GM21619 (cell line): ENCODE data around the gene UST.
"Not testable (repeated sequence)": the region's sequence is repeated elsewhere in the genome, so short reads cannot be mapped to it uniquely, and the experiment has no call there.

ENCODE experiments used
- ATAC-seq: cut with Tn5 transposase; IDR thresholded peaks from one replicate; pipeline ENCODE4 v1.9.1; 2021; ENCODE audit not compliant: unreplicated experiment

Gene UST

DNA sequence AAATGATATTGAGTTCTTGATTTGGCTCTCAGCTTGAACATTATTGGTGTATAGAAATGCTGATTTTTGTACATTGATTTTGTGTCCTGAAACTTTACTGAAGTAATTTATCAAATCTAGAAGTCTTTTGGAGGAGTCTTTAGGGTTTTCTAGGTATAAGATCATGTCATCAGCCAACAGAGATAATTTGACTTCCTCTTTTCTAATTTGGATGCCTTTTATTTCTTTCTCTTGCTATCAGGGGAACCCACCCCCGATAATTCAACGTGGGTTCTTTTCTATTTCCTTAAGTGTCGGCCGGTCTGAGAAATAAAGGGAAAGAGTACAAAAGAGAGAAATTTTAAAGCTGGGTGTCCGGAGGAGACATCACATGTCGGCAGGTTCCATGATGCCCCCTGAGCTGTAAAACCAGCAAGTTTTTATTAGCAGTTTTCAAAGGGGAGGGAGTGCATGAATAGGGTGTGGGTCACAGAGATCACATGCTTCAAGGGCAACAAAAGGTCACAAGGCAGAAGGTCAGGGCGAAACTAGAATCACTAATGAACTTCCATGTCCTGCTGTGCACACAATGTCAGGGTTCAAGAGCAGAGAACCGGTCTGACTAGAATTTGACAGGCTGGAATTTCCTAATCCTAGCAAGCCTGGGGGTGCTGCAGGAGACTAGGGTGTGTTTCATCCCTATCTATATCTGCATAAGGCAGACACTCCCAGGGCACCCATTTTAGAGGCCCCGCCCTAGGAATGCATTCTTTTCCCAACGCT is 17.6 kb downstream of the UST start:
- ATAC-seq, result not testable (repeated sequence)

DNA sequence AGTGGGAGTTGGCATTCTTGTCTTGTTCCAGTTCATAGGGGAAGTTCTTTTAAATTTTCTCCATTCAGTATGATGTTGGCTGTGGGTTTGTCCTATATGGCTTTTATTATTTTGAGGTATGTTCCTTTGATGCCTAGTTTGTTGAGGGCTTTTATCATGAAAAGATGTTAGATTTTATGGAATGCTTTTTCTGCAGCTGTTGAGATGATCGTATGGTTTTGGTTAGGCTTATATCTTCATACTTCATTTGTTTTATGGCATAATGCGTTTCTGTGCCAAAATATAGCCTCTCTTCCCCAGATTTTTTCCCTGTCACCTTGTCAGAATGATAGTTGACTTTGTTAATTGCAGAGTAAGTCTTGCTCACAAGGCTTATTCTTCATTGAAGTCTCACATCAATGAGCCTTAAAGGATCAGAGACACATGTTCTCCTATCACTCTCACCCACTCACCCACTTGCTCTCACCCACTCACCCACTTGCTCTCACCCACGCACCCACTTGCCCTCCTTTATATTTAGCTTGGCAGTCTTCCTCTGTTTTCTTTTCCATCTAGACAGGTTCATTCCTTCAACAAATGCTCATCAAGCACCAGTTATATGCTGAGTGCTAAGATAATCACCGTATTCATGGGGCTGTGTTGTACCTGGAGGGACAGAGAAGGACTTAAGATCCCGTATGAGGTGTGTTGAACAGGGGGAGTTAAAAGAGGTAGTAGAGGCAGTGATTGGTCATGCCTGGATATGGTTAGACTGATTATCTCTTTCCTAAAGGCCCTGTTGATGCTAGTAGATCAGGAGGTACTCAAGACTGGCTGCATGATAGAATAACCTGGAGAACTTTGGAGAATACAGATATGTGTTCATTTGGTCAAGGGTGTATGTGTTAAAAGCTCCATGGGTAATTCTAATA is 19.3 kb downstream of the UST start:
- ATAC-seq, result no peak

DNA sequence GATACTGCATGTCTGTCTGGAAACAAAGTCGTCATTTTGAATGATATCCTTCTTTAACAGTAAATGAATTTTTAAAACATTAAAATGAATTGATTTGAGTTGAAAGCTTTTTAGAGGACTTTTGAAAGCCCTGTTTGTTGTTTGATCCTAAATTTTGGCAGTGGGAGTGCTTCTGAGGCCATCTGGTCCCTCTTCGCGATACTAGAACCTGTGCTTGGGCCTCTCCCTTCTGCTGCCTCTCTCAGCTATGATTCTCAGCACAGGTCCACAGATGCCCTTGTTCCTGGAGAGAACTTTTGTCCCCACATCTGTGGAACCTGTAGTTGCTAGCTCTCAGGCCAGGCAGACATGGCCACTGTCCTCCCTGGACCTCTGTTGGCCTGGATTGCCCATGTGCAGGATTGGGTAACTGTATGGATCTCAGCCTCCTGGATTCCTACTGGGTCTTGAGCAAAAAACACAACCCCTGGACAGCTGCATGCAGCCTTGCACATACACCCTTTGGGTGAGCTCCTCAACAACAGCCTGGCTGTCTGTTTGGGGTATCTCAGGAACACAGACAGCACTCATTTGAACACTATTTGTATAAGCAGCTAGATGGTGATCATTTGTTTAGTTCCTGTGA is 21.9 kb downstream of the UST start:
- ATAC-seq, result no peak

DNA sequence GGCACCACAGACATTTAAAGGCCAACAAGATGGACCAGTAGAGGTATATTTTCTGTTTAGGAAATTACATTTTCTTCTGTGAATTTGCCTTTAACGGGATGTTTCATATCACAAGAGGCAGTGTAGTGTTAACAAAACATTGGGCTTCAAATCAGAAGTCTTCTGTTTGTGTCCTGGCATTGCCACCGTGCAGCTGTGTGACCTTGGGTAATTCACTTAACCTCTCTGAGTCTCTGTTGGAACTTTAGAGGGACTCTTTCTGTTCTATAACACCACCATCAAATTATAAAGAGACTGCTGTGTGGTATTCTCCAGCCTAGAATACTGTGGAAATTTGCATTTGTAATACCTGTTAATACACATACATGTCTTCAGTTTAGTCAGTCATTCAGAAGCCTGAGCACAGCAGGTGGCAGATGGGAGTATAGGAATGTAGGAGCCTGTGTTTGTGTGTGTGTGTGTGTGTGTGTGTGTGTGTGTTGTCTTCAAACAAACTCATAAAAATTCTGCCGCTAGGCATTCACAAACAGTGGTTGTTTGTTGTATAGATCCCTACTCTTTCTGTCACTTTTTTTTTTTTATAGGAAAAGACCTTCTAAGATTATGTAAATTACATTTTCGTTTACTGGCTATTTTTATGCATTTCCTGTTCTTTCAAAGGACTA is 22.6 kb downstream of the UST start:
- ATAC-seq, result no peak

DNA sequence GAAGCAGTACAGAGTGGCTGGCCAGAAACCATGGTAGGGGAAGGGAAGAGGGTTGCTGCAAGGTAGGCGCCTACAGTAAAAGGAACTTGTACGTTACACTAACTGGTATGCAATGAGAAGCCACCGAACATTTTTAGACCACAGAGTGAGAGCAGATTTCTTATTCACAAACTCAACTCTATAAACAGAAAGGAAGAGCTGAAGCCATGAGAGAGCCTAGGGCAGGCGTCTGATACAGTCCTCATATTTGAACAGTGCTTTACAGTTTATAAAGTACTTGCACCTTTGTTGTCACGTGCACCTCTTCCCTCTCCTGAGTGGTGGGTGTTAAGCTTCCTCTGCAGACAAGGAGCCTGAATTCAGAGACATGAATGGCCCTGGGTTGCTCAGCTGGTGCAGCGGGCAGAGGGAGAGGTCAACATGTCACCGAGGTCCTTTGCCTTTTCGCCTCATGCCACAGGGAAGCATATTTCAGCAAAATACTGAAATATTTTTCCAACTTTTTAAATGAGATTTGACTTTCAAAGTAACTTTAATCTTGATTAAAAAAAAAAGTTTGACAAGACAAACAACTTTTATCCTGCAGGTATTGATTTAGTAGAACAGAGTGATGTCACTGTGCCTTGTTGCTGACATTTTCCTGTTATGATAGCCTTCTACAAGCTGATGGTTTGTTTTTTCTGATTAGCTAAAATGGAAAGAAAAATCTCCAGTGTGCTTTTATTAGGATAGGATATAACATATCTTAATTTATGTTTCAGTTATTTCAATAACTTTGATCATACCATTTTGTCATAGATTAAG is 23.8 kb downstream of the UST start:
- no peak for ATAC-seq

DNA sequence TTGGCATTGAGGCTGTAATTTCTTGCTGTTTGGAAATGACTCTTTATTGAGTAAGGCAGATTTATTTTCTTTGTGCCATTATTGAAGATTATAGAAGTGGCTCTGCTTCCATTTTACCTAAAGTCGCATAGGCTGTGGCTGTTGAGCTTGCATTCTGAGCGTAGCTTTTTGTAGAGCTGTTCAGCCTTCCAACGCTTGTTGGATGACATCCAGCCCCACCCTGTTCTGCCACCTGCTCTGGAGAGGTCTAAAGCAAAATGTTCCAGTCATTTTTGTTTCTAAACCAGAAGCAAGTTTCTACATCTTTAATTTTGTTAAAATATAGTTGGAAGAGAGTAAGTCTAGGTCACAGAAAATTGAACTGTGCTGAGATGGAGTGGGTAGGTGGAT is 24.4 kb downstream of the UST start:
- no peak for ATAC-seq

DNA sequence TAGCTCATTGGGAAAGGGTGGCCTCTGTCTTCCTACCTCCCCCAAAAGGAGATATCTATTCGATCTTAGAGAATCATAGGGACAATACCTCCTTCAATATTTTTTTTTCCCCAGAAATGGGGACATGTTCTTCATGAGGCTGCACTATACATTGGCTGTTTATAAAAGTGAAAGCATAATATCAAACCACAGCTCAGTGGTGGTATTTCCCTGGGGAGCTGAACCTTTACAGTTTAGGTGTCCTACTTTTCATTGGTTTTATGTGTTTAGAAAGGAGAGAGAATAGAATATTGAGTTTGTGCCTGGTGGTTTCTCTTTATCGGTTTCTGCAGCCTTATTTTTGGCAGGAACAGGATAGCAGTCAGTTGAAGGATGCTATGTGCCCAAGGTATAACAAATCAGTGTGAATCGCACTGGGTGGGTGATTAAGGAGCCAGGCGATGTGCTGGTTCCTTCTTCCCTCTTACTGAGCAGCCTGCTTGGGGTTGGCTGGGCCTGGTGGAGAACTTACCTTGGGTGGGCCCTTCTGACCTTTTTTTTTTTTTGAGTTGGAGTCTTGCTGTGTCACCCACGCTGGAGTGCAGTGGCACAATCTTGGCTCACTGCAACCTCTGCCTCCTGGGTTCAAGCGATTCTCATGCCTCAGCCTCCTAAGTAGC is 25.2 kb downstream of the UST start:
- ATAC-seq, result no peak

DNA sequence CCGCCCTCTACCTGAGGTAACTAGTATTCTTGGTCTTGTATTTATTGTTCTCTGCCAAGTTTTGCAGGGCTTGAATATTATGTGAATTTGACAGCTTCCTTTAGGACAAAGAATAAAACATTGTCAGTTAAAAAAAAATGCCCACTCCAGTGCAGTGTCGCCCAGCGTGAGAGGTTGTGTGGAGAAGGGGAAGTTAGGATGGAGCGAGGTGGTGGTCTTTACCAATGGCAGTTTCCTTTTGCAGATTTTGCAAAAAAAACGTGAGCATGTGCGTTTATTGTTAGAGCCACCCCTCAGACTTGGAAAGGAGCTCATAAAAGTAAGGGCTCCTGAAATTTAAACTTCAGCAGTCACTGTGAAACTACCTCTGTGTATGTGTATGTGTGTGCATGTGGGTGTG is 28.3 kb downstream of the UST start:
- ATAC-seq, result no peak

DNA sequence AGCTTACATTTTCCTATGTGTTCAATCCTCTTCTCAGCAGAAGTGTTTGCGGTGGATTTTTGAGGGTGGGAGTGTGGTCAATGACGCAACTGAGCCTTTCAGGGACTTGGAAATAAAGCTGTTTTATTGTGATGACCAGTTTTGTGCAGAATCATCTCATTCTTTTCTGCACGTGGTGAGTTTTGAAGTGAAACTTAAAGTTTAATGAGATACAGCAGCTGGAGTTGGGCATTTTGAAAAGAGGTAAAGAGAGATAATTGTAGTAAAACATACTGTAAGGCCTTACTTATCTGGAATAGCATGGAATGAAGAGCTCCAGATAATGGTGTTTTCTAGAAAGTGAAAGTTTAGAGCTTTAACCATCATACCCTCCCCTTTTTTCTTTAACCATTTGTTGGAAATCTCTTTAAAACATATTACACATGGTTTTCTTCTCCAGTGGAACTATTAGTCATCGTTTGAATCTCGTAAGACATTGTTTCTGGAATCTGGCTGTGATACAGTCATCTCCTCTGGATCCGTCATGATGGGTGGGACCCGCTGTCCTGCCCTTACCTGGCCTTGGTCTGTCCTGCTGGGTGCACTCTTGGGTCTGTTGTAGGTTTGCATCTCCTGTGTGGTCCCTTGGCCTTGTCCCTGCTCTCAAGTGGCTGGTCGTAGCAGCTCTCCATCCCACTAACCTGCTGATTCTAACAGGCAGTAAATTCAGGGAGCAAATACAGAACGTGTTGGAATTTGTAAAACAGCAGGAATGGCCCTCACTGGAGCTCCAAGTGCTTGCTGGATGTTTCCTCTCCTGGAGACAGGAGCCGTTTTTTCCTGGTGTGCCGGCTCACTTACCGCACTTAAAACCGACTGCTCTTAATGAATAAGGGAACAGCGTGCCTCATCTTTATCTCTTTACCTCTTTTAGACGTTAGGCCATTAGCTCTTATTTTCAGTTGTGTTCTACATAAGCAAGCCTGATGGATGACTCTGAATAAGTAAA is 29.8 kb downstream of the UST start:
- ATAC-seq, result no peak

DNA sequence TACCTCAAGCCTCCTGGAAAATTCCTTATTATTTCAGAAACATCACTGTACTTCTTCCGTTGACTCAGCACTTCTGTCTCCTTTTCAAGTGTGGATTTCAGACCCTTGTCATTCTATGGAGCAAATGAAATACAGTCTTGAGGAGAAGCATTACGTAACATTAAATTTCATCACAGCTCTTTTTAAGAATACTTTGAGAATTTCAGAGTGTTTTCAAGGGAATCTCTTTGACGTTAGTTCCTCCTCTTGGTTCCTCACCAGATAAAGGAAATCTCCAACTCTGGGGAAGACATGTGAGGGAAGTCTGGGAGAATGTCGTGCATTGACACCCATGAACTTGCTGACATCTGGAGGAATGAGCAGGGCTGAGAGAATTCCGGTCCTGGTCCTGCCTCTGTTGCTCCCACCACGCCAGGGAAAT is 32.3 kb downstream of the UST start:
- ATAC-seq, result no peak

DNA sequence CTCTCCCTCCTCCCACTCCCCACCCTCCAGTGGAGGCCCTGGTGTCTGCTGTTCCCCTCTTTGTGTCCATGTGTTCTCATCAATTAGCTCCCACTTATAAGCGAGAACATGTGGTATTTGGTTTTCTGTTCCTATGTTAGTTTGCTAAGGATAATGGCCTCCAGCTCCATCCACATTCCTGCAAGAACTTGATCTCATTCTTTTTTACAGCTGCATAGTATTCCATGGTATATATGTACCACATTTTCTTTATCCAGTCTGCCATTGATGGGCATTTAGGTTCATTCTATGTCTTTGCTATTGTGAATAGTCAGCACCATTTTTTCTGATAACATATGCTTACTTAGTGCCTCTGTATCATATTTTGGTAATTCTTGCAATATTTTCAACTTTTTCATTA is 33.6 kb downstream of the UST start:
- not testable (repeated sequence) for ATAC-seq

DNA sequence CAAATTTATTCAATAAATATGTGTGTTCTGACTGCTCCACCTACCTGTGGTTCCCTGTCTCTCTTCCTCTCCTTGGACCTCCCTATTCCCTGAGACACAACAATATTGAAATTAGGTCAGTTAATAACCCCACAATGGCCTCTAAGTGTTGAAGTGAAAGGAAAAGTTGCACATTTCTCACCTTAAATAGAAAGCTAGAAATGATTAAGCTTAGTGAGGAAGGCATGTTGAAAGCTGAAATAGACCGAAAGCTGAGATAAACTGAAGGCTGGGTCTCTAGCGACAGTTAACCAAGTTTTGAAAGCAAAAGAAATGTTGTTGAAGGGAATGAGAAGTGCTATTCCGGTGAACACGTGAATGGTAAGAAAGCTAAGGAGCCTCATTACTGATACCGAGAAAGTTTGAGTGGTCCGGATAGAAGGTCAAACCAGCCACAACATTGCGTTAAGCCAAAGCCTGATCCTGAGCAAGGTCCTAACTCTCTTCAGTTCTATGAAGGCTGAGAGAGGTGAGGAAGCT is 34.1 kb downstream of the UST start:
- ATAC-seq, result peak; percentile 98

DNA sequence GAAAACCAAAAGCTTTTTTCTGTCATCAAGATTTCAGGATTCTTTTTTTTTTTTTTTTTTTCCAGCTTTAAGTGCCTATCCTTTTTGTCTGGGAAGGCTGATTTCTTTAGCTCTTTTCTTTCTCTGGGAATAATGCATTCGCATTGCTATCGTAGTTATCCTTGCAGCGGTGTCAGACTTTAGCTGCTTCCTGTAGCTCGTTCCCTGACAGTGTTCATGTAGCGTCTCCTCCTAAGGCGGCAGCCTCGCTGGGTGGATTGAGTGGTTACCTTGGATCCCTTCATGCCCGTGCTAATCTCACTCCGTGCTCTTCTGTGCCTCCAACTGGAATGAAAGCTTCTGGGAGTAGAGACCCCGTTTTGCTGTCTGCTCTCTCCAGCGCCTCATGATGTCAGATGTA is 43.1 kb downstream of the UST start:
- no peak for ATAC-seq

DNA sequence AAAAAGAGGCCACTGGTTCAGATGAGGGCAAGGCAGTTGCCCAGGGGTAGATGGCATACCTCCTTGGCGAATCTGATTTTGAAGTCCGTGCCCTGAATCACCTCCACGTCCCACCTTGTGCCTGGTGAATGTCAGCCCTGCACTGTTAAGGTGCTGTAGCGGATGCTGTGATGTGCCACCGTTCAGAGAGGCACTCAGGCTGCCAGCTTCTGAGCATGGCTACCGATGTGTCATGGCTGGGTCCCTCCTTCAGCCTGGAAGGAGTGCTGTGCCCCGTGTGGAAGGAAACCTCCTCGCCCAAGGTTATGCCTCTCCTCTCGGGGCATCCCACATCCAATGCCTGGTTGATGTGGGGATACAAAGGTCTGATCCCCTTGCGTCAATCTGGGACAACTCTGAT is 43.6 kb downstream of the UST start:
- ATAC-seq, result no peak

DNA sequence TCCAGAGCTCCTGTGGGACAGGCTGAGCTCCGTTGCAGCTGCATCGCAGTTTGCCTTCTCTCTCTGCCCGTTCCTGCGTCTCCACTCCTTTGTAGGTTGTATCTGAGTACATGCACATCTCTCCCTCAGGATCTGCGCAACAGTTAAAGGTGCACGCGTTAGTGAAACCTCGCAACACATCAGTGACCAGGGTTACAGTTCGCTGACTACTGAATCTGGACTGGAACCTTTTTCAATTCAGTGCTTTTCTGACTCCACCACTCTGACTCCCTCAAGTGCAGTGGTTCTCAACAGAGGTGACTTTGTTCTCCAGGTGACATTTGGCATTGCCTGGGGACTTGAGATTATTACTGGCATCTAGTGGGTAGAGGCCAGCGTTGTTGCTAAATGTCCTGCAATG is 44.0 kb downstream of the UST start:
- ATAC-seq, result peak; percentile 65

DNA sequence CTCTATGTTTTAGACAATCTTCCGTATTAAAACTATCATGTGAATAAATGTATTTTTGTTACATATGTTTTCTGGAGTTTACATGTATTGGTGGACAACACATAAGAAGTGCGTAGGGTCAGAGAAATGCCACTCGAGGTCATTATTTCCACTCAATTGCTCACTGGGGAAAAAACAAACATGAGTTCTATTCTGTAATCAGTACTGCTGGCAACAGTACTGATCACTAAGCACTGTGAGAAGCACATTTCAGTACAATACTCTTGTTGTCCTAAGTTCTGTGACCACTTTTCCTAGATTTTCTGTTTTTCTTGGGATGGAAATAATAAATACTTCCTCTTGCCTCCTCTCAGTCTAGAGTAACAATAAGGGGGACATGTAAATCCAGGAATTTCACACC is 44.5 kb downstream of the UST start:
- ATAC-seq, result no peak

DNA sequence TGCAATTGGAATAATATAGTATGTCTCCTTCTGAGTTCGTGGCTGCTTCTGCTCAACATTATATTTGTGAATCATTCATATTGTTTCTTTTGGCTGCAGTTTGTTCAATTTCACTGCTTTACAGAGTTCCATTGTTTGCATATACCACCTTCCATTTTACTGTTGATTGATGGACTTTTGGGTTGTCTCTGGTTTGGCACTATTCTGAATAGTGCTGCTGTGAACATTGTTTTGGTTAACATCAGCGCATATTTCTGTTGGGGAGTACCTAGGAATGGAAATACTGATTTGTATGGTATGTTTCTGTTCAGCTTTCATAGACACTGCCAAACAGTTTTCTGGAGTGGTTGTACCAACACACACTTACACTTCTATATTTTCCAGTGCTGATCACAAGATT is 46.9 kb downstream of the UST start:
- ATAC-seq, result no peak

DNA sequence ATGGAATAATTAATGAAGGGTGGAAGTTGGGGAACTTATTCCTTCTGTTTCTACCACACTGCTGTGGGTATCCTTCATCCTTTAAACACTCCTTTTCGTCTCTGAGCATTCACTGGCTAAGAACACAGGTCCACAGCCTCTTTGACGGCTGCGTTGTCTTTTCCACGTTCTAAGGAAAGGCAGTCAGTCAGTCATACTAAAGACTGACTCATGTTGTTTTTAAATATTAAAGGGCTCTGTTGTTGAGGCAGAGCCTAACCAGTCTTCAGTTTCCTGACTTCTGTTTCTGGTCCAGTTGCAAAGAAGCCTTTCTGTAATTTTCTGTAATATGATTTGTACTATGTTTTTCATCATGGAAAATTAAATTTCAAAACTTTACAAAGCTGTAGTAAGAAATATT is 48.0 kb downstream of the UST start:
- ATAC-seq, result no peak

DNA sequence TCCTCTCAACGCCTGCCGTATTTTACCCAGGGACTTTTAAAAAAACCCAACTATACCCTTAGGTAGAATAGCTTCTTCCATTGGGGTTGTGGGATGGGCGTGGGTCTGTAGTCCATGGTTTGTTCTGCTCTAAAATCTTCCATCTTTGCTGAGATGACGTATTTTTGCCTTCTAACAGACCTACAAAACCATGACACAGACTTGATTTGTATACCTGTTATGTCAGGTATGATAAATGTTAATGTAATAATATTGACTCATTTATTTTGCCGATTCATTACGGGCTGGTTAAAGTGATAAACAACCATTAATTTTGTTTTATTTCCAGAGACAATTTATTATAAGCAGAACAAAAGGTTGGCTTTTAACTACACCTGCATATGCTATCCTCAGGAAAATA is 48.7 kb downstream of the UST start:
- ATAC-seq, result no peak
